HG03175 (cell line): ENCODE measurements around the gene S100A3.
"Not testable (repeated sequence)": the region's sequence is repeated elsewhere in the genome, so short reads cannot be mapped to it uniquely, and the experiment has no call there.

Source experiments
- ATAC-seq: cut with Tn5 transposase; IDR thresholded peaks from one replicate; pipeline ENCODE4 v1.9.1; 2021; ENCODE audit warnings: mild to moderate bottlenecking, moderate library complexity; ENCODE audit not compliant: unreplicated experiment

The S100A3 gene, protein sequence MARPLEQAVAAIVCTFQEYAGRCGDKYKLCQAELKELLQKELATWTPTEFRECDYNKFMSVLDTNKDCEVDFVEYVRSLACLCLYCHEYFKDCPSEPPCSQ

DNA sequence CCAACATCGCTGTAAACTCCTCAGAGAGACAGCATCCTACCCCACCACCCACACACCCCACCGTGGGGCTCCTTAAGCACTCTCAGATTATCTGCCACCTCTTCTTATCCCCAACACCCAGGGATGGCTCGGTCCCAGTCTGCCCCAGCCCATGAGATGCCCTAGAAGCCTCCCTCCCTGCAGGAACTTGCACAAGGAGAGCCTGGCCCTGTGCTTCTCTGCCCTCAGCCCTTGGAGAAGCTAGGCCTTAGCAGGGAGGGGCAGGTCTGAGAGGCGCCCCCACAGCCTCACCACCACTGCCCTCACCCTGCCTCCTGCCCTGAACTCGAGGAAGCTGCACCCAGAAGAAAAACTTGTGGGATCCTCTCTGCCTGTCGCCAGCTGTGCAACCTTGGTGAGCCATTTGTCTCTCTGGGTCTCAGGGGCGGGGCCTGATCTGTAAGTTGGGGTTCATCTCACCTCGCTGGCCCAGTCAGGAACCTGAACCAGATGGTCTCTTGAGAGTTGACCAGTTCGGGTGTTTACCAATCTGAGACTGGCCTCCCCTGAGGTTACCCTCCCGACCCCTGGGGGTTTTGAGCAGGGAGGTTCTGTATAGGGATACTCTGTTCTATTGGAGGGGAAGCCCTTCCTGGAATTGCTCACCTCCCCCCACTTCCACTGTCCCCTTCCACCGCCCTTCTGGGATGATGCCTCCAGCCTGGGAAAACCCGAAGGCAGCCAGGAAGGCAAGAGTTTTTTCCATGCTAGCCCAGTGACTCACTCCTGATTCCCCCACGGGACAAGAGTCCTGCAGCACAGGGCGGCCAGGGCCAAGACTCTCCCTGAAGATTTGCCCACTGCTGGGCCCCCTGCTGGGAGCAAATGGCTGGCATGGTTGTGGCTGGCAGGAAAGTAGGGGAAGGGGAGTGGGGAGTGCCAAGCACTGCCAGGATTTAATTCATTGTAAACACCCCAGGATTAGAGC is at the start of gene S100A3:
Gene S100A3 (minus strand): TSS at position 537 of the 967 bp plus-strand sequence. CDS start 773 bp downstream, outside the sequence.
- no peak for ATAC-seq

DNA sequence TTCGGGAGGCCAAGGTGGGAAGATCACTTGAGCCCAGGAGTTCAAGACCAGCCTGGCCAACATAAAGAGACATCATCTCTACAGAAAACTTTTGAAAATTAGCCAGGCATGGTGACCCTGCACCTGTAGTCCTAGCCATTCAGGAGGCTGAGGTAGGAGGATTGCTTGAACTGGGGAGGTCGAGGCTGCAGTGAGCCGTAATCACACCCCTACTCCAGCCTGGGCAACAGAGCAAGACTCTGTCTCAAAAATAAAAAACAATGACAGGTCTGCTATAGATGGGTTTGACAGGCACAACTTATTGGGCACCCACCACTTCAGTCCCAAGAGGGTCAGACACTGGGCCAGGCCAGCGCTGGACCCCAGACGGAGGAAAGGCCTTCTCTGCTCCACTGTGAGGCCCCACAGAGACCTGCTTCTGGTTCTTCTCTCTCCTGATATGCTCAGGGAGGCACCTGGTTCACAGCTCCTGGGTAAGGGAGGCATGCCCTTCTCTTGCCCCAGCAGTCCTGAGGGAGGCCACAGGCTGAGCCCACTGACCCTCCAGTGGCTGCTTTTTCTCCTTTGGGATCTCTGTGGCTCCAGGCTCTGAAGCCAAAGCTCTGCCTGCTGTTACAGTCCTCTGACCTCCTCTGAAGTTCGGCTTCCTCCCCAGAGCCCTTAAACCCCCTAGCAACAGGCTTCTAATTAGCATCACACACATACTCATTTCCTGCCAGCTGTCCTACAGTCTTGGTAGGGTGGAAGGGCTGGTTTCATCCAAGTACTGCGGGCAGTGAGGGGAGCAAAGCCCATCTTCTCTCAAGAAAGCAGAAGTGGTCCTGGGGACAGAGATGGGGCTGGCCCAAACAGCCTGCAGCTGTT is 49.5 kb upstream of the S100A3 start:
- ATAC-seq: peak; percentile 99

GRCh38 chr1:153597206-153597605 is 48.1 kb upstream of the S100A3 start:
- ATAC-seq: no peak

GRCh38 chr1:153592748-153593147 is 43.7 kb upstream of the S100A3 start:
- ATAC-seq: no peak

DNA sequence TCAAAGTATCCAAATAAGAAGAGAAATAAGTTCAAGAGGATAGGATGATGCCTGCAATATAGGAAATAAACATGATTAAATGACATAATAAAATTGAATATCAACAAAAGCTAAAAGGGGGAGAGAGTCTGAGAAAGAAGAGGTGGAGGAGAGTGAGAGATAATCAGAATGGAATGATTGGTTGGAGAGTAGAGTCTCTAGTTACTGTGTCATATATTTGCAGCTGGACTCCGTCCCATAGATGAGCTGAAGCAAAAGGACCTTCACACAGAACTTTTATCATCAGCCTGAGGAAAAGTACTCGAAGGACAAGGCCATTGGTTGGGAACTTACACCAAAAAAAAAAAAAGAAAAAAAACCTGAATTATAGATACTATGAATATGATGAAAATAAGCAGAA is 39.4 kb upstream of the S100A3 start:
- no peak for ATAC-seq

GRCh38 chr1:153588033-153588432 is 39.0 kb upstream of the S100A3 start:
- not testable (repeated sequence) for ATAC-seq

DNA sequence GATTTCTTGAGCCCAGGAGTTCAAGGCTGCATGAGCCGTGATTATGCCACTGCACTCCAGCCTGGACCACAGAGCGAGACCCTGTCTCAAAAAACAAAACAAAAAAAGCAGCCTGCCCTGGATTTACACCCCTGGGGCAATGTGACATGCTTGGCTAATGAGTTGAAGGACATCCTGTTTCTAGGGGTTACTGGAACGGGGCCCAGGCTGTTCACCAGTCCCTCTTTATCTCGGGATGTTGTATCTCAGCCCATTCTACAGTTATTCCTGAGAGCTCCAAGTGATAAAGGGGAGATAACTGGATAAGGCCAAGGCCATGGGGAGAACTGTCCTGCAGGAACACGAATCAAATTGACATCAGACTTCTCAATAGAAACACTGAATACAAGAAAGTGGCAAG is 38.3 kb upstream of the S100A3 start:
- no peak for ATAC-seq

DNA sequence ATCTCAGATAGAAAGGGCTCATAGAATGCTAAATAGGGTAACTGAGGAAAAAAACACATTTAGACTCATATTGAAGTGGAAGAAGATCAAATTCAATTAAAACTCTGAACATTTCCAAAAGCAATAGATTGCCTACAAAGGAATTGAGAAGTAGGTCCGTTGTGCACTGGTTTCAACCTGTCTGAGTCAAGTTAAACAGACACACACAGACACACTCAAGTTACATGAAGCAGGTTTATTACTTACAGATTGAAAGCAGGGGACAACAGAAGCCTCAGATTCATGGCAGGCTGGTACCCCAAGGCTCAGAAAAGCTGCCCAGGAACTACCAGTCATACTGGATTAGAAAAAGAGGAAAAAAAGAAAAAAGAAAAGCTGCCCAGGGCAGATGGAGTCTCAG is 37.3 kb upstream of the S100A3 start:
- ATAC-seq: no peak

DNA sequence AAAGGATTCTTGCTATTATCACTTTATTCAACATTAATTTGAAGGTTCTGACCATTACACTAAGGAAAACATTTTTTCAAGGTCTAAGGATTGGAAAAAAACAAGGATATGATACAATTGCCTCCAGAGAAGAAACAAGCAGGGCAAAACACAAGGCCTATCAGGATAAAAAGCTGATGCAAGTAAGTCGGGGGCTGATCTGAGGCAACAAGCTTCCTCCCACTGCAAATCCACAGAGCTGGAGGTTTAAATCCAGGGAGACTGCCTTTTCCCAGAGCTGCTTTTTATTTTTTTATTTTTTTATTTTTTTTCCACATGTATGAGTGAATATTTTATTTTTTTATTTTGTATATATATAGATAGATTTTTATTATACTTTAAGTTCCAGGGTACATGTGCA is 35.9 kb upstream of the S100A3 start:
- ATAC-seq: no peak

DNA sequence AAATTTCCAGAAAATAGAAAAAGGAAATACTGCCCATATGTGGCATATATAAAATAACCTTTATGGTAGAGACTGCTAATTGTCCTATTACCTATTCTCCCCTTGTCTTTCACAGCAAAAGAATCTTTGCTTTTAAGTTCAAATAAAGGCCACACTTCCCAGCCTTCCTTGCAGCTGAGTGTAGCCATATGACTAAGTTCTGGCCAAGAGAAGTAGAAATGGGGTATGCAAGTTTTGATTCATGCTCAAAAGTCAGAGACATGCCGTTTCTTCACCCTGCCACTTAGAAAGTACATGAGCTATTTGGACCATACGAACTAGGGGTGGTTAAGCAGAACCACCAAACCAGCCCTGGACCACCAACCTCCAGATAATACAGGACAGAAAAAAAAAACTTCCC is 34.9 kb upstream of the S100A3 start:
- ATAC-seq: no peak

DNA sequence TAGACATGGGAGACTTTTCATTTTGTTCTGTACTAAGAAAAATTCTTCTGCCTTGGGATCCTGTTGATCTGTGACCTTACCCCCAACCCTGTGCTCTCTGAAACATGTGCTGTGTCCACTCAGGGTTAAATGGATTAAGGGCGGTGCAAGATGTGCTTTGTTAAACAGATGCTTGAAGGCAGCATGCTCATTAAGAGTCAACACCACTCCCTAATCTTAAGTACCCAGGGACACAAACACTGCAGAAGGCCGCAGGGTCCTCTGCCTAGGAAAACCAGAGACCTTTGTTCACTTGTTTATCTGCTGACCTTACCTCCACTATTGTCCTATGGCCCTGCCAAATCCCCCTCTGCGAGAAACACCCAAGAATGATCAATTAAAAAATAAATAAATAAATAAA is 34.5 kb upstream of the S100A3 start:
- not testable (repeated sequence) for ATAC-seq

GRCh38 chr1:153582836-153583235 is 33.8 kb upstream of the S100A3 start:
- not testable (repeated sequence) for ATAC-seq

GRCh38 chr1:153578936-153579335 is 29.9 kb upstream of the S100A3 start:
- no peak for ATAC-seq

DNA sequence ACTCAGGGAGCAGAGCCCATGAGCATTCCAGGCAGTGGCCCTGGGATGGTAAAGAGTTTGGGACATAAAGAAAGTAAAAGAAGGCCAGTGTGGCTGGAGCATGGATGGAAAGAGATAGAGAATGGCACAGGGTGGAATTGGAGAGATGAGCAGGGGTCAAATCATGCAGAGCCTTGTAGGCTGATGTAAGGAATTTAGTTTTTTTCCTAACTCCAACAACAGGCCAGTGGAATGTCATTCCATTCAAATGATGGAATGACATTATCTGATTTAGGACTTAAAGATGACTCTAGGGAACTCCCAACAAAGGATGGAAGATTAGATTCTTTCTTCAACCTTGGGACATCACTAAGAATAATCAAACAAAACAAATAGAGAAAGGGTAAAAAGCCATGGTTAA is 29.4 kb upstream of the S100A3 start:
- ATAC-seq: no peak

GRCh38 chr1:153577624-153578051 is 28.6 kb upstream of the S100A3 start:
- ATAC-seq: no peak

GRCh38 chr1:153577138-153577537 is 28.1 kb upstream of the S100A3 start:
- ATAC-seq: no peak

GRCh38 chr1:153575497-153575896 is 26.4 kb upstream of the S100A3 start:
- ATAC-seq: not testable (repeated sequence)

GRCh38 chr1:153575081-153575491 is 26.0 kb upstream of the S100A3 start:
- not testable (repeated sequence) for ATAC-seq

- no peak for ATAC-seq
Observed at GRCh38 chr1:153573351-153573750, 24.3 kb upstream of the S100A3 start.

GRCh38 chr1:153572569-153573015 is 23.5 kb upstream of the S100A3 start:
- ATAC-seq: no peak

DNA sequence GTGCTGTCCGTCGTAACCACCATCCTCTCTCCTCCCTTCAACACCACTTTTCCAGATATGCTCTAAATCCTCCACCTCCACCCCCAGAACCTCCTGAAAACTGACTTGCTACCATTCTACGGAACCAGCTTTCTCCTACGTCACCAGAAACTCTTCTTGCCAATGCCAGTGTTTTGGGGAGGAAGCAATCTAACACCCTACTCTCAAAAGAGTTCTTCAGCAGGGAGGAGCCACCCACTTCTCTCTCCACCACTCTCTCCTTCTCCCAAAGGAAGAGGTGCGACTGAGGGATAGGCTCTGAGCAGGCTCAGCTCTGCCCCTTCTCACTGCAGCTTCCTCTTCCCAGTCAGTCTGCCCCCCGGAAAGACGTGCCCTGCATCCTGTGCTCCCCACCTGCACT is 22.6 kb upstream of the S100A3 start:
- ATAC-seq: no peak
